Transverse colon (tissue), 4 donors: ENCODE measurements around the gene MSLN.

Source experiments
- CTCF ChIP-seq, 5 experiments: fragments of 200-600 bp in 3 of 5; fragments of 450-650 bp in 2 of 5; sonication (generic) in 3 of 5; IDR thresholded peaks; 1 replicate in 2 of 5; 2 replicates in 3 of 5; pipeline ENCODE4 v1.5.1; 2016 to 2017; ENCODE audit warnings: antibody characterized with exemption in 5 of 5, inconsistent platforms in 3 of 5, mild to moderate bottlenecking in 2 of 5, moderate library complexity in 1 of 5
- EP300 ChIP-seq: sonication (generic); formaldehyde crosslinking; IDR thresholded peaks from one replicate; pipeline ENCODE4 v1.6.1; 2017; ENCODE audit warnings: antibody characterized with exemption, low read depth
- POLR2A ChIP-seq: fragments of 450-650 bp; IDR thresholded peaks from one replicate; pipeline ENCODE4 v1.6.1; 2016; ENCODE audit warnings: antibody characterized with exemption, mild to moderate bottlenecking, moderate library complexity
- POLR2AphosphoS5 ChIP-seq, 3 donors: sonication (generic); formaldehyde crosslinking; IDR thresholded peaks; one replicate each; pipeline ENCODE4 v1.6.1; 2016; ENCODE audit warnings: antibody characterized with exemption in 3 of 3

GRCh38 chr16:799111-799947 is 38.8 kb downstream of the MSLN start:
- no peak for TF ChIP-seq EP300
- TF ChIP-seq CTCF (IDR thresholded peaks at IDR 0.05) = no peak
- TF ChIP-seq POLR2A = no peak
- TF ChIP-seq POLR2AphosphoS5 (IDR thresholded peaks at IDR 0.05) = no peak
